Upper lobe of right lung (tissue), 1 donor: ENCODE data around the gene YIPF7. TPM values are rescaled to one million over a fixed set of nuclear protein-coding genes. Genes with fewer than 3 reads are reported as not detected.

Experiments used
- ATAC-seq: fragments of 200-7000 bp; cut with Tn5 transposase; one replicate; pipeline ENCODE4 v1.9.1; 2020; ENCODE audit warnings: mild to moderate bottlenecking, moderate library complexity
- DNase-seq: peaks from one replicate; pipeline ENCODE4 v3.0.0-alpha.2; 2020
- H3K27ac ChIP-seq: fragments of 200-600 bp; one replicate; pipeline ENCODE4 v1.8.0; 2022
- H3K27me3 ChIP-seq: fragments of 200-600 bp; one replicate; pipeline ENCODE4 v1.8.0; 2022; ENCODE audit warnings: mild to moderate bottlenecking
- H3K36me3 ChIP-seq: fragments of 200-600 bp; one replicate; pipeline ENCODE4 v1.8.0; 2022
- H3K4me1 ChIP-seq: fragments of 200-600 bp; one replicate; pipeline ENCODE4 v1.8.0; 2022
- H3K4me3 ChIP-seq: fragments of 200-600 bp; one replicate; pipeline ENCODE4 v1.8.0; 2022; ENCODE audit warnings: mild to moderate bottlenecking
- H3K9me3 ChIP-seq: fragments of 200-600 bp; one replicate; pipeline ENCODE4 v1.8.0; 2022
- intact Hi-C: fragments of 100-400 bp; cut with DNase I; formaldehyde crosslinking; loops from one replicate; pipeline ENCODE4 v1.11.0; 2022
- total RNA-seq: library from RNA; stranded (reverse); fragmentation: NEBNext Ultra II Directional; extraction: Animal tissue kit (Norgen Biotek cat#: 25700); gene quantifications from one replicate; pipeline ENCODE4 v1.2.1, GENCODE V29; 2021
- TF ChIP-seq, protein P1 (sequence below): fragments of 200-600 bp; IDR thresholded peaks from one replicate; pipeline ENCODE4 v1.8.0; 2022; ENCODE audit warnings: antibody characterized with exemption
- donor health status: DM: no; HTN: yes; CAD: no; lungs with severe emphysema.

The YIPF7 gene
- total RNA-seq, 1 donor from 2014 or later, result not detected

DNA sequence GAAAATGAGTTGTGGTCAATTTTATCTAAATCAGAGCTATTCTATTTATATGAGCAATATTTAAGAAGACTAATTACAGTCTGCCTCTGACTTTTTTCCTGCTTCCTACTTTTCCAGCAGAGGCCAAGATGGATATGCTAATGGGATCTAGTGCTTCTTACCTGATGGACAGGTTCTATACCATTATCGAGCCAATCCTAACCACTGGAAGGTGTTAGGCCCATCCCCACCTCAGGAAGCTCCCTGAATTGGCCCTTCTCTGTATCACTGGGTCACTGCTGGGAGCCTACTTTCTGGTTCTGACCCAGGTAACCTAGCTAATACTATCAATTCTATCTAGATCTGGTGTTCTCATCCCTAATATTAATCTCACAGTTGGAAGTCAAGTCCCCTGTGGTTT is 577 bp upstream of the YIPF7 start:
- Histone ChIP-seq H3K36me3 (no peaks in the 10 kb centered on the region), H3K4me1 (no peaks in the 10 kb centered on the region), H3K27ac (no peak overlapping the region), H3K9me3 (no peaks in the 10 kb centered on the region), H3K27me3 (no peaks in the 10 kb centered on the region), H3K4me3 (no peak overlapping the region)
- ATAC-seq (no peak), DNase-seq (no peak)
- TF ChIP-seq, protein P1, sequence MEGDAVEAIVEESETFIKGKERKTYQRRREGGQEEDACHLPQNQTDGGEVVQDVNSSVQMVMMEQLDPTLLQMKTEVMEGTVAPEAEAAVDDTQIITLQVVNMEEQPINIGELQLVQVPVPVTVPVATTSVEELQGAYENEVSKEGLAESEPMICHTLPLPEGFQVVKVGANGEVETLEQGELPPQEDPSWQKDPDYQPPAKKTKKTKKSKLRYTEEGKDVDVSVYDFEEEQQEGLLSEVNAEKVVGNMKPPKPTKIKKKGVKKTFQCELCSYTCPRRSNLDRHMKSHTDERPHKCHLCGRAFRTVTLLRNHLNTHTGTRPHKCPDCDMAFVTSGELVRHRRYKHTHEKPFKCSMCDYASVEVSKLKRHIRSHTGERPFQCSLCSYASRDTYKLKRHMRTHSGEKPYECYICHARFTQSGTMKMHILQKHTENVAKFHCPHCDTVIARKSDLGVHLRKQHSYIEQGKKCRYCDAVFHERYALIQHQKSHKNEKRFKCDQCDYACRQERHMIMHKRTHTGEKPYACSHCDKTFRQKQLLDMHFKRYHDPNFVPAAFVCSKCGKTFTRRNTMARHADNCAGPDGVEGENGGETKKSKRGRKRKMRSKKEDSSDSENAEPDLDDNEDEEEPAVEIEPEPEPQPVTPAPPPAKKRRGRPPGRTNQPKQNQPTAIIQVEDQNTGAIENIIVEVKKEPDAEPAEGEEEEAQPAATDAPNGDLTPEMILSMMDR, result no peak
- intact Hi-C loops, result no loop called here

DNA sequence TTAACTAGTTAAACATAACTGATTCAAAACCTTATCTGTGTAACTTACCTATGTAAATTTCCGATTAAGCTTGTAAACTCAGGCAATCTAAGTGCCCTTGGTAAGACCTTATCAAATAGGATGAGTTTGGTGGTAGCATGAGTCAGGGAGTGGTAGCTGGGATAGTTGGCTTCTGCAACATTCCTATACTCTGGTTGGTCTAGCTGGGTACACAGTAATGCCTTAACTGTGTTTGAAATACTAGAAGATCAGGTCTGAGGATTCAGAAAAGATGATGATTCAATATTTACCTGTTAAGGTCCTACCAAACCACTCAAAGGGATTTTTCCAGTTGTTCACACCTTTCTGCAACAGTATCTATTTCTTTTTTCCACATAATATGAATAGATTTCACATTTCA is 5.3 kb downstream of the YIPF7 start:
- Histone ChIP-seq H3K4me1 (no peaks in the 10 kb centered on the region), H3K4me3 (no peak overlapping the region), H3K9me3 (no peaks in the 10 kb centered on the region), H3K27ac (no peak overlapping the region), H3K27me3 (no peaks in the 10 kb centered on the region), H3K36me3 (no peaks in the 10 kb centered on the region)
- no peak for ATAC-seq
- intact Hi-C loops, result no loop called here
- TF ChIP-seq, protein P1, result no peak
- DNase-seq, result no peak

DNA sequence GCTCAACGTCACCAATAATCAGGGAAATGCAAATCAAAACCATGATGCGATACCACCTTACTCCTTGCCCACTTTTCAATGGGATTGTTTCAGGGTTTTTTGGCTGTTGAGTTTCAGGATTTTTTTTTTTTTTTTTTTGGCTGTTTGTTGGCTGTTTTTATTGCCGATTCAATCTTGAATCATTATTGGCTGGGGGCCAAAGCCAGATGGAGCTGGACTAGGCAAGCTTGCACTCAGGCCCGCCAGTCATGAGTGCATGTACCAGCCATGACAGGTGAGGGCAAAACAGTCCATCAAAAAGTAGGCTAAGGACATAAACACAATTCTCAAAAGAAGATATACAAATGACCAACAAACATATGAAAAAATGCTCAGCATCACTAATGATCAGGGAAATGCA is 13.3 kb downstream of the YIPF7 start:
- no peak for DNase-seq
- no peaks in the 10 kb centered on the region for H3K9me3 ChIP-seq
- no peak for ATAC-seq
- intact Hi-C loops, result no loop called here
- H3K27ac ChIP-seq, result no peak overlapping the region
- no peaks in the 10 kb centered on the region for H3K4me1 ChIP-seq
- no peak overlapping the region for H3K4me3 ChIP-seq
- TF ChIP-seq, protein P1, result no peak
- no peaks in the 10 kb centered on the region for H3K27me3 ChIP-seq
- H3K36me3 ChIP-seq, result no peaks in the 10 kb centered on the region

DNA sequence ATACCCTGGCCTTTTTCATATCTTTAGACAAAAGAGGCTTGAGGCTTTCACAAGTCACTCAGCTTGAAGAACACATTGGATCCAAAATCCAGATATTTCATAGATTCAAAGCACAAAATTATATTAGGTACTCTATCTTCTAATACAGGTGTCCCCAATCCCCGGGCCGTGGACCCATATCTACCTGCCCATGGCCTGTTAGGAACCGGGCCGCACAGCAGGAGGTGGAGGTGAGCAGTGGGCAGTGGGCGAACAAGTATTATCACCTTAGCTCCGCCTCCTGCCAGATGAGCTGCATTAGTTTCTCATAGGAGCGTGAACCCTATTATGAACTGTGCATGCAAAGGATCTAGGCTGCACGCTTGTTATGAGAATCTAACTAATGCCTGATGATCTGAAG is 18.7 kb downstream of the YIPF7 start:
- intact Hi-C loops, result no loop called here
- TF ChIP-seq, protein P1, result no peak
- Histone ChIP-seq H3K36me3 (no peaks in the 10 kb centered on the region), H3K4me1 (no peaks in the 10 kb centered on the region), H3K27ac (no peak overlapping the region), H3K9me3 (no peaks in the 10 kb centered on the region), H3K4me3 (no peak overlapping the region), H3K27me3 (no peaks in the 10 kb centered on the region)
- ATAC-seq (no peak), DNase-seq (no peak)

DNA sequence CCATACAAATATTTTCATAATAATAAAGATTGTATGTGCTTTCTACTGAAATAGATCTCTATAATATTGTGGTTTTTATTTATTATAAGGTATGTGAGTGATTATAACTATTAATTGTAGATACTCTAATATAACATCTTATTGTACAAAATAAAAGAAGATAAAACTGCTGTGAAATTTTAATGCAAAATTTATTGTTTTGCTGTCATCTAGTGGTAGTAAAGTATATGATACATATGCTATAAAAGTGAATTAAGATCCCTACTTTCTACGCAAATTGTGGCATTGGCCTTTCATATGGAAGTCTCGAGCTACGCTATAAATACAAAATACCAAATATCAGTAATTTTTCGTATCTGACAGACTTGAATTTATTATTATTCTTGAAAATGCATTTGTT is 19.3 kb downstream of the YIPF7 start:
- H3K9me3 ChIP-seq, result no peaks in the 10 kb centered on the region
- no peaks in the 10 kb centered on the region for H3K4me1 ChIP-seq
- no peak for DNase-seq
- no peaks in the 10 kb centered on the region for H3K27me3 ChIP-seq
- H3K4me3 ChIP-seq, result no peak overlapping the region
- no peak for ATAC-seq
- H3K27ac ChIP-seq, result no peak overlapping the region
- intact Hi-C loops, result no loop called here
- H3K36me3 ChIP-seq, result no peaks in the 10 kb centered on the region
- TF ChIP-seq, protein P1, result no peak

DNA sequence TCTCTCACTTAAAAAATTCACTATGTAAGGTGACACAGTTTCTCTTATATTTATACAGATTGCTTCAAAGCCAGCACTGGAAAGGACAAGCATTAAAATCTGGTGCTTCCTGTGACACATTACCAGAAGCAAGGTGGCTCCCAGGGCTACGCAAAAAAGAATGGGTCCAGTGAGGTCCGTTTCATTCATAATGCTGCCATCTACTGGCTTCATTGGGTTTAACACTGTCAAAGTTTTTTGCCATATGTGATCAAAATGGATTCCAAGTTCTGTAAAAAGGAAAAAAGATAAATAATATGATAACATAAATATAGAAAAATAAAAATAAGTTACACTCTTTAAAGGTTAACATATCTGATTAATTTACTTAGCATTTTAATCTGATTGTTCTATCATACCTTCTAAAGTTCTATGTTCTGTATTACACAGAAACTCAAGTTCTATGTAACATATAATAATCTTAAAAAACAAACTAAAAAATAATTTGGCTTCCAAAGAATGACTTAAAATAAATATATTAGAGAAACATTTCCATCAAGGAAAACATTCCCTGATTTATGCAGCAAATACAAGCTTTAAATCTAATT is 22.1 kb downstream of the YIPF7 start:
- Histone ChIP-seq H3K9me3 (no peaks in the 10 kb centered on the region), H3K4me3 (no peak overlapping the region), H3K4me1 (no peaks in the 10 kb centered on the region), H3K36me3 (no peaks in the 10 kb centered on the region), H3K27me3 (no peaks in the 10 kb centered on the region), H3K27ac (no peak overlapping the region)
- TF ChIP-seq, protein P1, result peak; percentile 63
- ATAC-seq (peak; percentile 85), DNase-seq (no peak)
- intact Hi-C loops, result no loop called here
